NCI-H128 (cell line): ENCODE measurements around the gene TMOD2.
"Not testable (repeated sequence)": the region's sequence is repeated elsewhere in the genome, so short reads cannot be mapped to it uniquely, and the experiment has no call there.

Source experiments
- DNase-seq: peaks from one replicate; lab custom pipeline; 2025; ENCODE audit not compliant: unreplicated experiment; lab: John Stamatoyannopoulos, UW

TMOD2 gene

DNA sequence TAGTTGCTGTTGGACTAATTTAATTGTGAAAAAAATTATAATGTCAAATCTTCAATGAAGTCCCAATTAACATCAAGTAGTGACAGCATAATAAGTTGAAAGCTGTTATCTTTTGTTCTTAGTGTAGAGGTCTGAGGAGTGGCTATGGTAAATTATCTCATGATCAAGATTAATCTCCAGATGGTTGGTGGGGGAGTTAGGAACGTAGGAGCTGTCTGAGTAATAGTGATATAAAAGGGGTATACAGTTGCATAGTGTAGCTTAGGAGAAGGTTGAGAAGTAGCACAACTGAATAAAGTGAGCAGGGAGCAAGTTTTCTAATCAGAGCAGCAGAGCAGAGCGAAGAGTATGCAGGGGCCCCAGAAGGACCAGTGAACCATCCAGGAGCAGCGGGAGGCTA is 19.5 kb downstream of the TMOD2 start:
- DNase-seq = no peak

DNA sequence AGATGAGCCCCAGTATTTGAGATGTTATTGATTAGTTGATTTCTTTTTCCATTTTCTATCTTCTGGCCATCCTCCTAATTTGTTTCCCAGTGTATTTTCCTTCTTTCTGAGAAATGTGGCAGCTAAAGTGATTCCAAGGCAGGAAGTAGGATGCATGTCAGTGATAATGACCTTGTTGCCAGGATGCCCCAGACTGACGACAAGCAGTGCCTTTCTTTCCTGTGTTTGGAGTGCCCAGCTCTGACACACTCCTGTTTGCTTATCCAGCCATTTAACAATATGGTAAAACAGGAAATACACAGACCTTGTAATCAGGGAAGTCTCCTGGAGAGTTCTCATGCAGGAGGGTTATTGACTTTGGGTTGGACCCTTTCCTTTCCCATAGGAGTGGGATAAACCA is 20.4 kb downstream of the TMOD2 start:
- no peak for DNase-seq

DNA sequence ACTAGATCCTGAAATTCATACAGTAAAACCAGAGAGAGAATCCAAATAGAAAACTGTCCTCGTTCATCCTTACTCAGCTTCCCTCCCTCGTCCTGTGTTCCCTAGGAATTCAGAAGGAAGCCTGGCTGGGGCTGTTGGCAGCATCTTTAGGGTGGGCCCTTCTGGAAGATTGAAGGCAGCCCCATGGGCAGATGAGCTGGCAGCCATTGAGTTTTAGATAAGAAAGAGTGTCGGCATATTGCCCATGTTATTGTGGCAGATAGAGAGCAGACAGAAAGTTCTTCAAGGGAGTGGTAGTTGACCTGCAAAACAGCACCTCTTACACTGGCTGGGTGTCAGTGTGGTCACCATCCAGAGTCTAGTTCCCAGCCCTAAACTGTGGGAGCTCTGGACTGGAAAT is 23.5 kb downstream of the TMOD2 start:
- DNase-seq = no peak

DNA sequence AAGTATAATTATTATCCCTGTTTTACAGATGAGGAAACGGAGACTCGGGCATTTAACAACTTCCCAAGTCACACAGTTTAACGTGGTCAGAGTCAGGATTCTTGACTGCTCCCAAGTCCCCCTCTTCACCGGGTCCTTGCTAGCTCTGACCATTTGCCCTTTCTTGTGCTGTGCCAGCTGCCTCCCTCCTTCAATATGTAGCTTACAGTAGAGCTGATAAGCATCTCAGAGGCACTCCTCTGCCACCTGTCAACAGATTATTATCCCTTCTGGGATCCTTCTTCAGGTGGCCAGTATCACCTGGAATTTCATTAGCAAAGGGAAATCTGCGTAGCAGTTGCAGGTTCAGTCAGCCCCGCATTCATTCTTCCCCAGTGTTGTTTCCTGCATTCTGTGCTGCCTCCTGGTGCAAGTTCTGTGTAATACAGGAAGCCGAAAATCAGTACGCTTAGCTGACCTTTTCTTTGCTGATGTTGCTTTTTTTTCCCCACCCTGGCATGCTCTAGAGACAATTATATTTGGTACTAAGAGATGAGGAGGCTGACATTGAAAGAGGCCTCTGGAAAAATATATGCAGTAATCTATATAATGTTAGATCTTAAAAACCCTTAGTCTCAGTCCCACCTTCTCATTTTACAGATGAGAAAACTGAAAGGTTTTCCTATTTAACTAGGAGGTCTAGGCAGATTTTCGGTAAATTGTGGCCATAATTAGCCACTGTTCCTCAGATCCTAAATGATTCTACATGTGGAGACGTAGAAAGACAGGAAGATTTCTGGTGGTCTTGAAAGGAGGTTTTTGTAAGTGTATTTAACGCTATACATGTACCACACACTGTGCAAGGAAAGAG is 24.8 kb downstream of the TMOD2 start:
- DNase-seq = no peak

DNA sequence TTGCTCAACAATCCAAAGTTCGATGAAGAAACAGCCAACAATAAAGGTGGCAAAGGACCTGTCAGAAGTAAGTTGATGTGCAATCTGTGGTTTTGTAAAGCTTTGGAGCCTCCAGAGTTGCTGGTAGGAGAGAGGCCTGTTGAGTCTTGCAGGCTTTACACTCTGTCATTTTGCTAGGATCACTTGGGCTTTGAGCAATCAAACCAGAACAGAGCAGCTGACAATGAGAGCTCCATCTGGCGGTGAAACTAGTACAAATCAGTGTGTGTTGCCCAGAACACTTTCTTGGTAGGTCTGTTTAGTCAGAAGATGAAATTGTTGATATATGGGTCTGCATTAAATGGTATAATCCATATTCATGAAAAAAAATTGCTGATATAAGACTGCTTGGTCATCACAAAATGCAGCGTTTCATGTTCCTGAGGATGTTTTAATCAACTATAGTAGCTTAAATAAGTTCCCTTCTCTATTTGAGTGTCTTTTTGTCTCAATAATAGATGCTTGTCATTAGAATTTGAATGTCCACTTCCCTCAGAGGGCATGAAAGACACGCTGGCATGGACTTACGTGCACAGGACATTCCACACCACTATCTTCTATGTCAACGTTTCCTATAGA is 25.7 kb downstream of the TMOD2 start:
- DNase-seq = no peak

DNA sequence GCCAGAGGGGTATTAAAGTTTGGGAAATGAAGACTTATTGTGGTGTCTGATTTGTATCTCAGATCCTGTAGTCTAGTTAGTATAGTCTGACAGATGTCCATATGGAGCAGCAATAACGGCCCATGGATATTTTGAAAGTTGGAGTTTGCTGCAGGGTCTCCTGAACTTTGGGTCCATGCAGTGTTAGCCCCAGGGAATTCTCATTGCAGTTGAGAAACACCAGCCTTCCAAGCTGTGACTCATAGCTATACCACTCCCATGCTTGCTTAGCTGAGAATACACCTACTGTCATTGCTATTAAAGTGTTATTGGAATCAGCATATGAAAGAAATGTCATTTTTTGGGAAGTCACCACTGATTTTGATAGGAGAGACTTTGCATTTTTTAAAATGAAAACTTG is 29.2 kb downstream of the TMOD2 start:
- DNase-seq = no peak

DNA sequence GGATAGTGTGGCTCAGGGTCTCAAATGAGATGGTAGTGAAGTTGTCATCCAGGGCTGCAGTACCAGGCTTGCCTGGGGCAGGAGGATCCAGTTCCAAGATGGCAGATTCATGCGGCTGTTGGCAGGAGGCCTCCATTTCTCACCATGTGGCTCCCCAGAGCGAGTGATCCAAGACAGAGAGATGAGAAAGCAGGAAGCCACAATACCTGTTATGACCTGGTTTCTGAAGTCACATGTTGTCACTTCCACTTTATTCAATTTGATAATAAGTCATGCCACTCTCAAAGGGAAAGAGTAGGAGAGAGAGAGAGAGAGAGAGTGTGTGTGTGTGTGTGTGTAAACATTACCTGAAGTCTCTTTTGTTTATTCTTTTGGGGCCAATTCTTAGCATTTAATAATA is 30.1 kb downstream of the TMOD2 start:
- DNase-seq = no peak

DNA sequence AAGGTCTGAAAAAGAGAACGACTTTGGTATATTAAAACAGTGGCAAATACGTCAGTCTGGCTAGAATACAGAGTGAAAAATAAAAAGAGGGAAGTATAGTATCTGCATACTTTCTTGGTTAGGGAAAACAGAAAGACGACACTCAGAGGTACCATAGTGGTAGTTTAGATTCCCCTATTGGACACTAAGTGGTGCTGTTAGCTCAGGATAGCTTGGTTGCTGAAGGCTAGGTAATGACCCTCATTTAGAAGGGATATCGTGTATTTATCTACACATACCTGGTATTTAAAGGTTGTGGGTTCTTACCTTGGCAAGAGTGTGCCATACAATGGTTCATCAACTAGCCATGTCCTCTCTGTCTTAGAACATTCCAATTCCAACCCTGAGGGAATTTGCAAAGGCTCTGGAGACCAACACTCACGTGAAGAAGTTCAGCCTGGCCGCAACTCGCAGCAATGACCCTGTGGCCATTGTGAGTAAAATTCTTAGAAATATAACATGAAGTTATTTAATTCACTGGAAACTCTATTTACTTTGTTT is 31.0 kb downstream of the TMOD2 start:
- no peak for DNase-seq

DNA sequence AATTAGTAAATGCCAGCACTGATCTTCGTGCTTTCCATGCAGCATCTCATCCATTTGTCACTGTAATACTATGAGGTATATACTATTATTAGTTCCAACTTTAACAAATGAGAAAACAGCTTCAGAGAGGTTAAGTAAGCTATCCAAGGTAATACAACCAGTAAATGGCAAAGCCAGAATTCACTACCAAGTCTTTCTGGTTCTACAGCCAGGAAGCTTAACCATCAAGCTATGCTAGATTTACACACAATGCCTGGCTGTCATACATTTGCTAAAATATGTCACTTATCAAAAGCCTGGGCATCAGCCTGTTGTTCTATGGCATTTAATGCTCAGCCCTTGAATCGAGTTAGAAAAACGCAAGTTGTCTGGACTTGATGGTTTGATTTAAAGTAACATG is 32.6 kb downstream of the TMOD2 start:
- DNase-seq = no peak

DNA sequence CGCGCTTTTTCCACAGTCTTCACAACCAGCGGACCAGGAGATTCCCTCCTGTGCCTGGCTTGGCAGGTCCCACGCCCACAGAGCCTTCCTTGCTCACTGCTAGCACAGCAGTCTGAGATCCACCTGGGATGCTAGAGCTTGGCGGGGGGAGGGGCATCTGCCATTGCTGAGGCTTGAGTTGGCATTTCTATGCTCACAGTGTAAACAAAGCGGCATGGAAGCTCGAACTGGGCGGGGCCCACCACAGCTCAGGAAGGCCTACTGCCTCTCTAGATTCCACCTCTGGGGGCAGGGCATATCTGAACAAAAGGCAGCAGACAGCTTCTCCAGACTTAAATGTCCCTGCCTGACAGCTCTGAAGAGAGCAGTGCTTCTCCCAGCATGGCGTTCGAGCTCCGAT is 35.7 kb downstream of the TMOD2 start:
- DNase-seq = not testable (repeated sequence)

DNA sequence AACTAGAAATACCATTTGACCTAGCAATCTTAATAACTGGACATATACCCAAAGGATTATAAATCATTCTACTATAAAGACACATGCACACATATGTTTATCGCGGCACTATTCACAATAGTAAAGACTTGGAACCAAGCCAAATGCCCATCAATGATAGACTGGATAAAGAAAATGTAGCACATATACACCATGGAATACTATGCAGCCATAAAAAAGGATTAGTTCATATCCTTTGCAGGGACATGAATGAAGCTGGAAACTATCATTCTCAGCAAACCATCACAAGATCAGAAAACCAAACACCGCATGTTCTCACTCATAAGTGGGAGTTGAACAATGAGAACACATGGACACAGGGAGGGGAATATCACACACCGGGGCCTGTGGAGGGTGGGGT is 41.1 kb downstream of the TMOD2 start:
- DNase-seq = not testable (repeated sequence)

DNA sequence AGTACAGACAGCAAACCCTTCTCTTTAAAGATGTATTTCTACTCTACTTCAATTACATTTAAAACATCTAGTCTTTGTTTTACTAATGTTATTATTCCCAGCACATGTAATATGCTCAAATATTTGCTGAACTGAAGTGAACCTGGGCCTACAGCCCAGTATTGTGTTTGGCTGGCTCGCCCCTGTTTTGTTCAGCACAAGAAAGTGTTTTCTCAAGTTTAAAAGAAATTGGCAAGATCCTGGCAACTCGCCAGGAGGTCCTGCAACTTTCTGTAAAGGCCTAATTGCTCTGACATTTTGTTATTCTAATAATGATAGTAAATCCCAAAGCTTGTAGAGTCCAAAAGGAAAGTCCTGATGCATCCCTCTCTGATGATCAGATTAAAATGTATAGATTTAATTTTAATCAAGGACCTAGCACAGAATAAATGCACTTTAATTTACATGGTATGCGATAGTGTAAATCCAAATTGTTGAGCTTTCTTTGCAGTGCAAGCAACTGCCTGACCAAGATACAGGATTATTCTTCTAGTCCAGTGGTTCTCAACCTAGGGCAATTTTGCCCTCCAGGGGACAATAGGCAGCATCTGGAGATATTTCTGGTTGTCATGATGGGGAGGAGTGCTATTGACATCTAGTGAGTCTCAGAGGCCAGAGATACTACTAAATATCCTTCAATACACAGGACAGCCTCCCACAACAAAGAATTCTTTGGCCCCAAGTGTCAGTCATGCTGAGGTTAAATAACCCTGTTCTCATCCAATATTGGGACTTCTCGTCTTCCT is 42.3 kb downstream of the TMOD2 start:
- no peak for DNase-seq

DNA sequence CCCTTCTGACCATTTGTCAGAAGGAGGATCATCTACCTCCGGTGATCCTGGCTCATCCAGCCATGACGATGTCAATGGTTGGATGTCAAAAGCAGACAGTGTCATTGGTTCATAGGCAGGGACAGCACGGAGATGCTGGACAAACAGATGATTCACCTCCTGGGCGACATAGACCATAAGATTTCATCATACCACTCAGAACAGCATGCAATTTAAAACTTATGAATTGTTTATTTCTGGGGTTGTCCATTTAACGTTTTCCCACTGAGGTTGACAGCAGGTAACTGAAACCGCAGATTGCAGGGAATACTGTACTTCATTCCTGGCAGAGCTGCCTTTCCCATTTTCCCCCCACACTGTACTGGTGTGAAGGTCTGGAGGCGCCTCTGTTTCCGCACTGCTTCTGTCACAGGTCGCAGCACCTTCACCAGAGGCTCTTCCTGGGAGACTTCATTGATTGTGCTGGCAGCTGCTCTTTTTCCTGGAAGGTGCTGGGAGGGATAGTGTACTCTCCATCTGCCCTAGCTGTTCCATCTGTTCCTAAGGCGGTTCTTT is 45.5 kb downstream of the TMOD2 start:
- DNase-seq = no peak

DNA sequence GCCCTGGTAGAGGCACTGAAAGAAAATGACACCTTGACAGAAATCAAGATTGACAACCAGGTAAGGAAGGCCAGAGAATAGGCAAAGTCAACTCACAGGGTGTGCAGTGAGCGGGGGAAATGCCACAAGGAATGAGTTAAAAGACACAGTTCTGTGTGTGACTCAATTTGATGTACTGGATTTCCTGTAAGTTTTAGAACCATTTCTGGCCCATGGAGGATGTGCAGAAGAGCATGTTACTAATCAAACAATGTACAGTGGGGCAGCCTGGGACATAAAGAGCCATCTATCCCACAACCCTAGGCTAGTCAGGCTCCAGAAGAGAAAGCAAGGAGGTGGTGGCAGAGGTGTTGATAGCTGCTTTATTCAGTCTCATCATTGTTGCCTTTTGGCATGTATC is 46.9 kb downstream of the TMOD2 start:
- no peak for DNase-seq

DNA sequence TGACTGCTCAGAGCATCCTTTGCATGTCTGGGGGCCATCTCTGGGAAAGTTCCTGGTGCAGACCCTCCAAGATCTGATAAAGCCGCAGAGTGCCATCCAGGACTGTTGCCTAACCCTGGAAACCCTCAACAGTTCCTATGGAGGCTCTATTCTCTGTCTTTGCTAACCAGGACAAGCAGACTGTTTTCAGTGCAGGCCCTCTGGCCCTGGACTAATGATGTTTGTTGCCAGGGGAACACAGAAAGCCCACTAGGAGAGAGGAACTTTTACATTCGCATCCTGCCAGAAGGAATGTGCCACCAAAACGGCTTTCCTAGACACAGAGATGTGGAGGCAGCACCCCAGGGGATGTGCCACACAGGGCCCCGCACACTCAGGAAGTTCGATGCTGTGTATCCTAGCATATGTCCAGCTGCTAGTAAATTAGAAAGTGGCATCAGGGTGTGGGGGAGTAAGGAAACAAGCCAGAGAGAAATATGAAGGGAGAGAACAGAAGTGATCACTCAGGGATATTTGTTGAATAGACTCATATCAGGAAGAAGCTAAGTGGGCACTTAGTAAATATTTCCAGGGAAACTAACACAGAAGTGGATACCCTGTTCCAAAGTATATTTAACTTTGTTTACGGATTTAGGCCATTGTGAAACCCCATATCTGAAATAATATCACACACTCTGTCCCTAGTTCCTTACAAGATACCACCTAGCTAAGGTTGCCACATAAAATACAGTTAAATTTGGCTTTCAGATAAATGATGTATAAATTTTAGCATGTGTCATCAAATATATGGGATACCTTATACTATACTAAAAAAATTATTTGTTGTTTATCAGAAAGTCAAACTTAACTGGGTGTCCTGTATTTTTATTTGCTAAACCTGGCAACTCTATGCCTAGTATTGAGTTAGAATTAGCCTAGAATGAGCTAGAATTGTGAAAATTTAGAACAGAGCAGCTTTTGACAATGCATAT is 48.2 kb downstream of the TMOD2 start:
- DNase-seq = no peak

DNA sequence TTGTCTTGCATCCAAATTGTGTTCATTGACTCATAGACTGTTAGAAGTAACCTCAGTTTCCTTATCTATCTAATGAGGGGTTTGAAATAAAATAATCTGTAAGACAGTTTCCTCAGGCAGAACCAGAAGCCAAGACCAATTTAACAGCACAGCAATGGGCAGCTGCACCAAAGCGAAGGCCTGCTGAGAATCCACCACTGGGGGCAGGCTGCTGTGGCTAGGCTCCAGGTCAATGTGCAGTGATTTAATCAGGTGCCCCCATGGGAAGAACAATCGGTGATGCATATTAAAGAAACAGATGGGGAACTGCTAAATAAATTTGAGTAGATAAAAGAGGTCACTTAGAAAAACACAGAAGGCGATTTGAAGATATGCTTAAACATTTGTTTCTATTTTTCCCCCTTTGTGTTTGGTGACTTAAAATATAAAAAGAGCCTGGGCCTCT is 50.0 kb downstream of the TMOD2 start:
- no peak for DNase-seq

DNA sequence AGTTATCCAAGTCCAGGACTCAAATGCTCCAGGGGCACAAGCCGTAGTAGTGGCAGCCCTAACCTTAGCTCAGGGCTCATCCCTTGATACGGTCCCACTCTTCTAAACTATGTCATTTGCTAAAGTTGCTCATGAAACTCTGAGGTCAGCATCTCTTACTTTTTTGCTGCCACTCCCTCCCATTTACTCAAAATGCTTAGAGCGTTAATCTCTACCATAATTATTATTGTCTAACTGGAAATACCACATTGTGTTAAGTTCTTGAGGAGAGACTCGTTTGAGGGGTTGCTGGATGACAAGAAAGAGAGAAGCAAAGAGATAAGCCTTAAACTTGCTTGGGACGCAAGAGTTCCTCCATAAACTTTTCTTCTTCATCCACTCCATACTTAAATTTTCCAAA is 51.2 kb downstream of the TMOD2 start:
- no peak for DNase-seq

DNA sequence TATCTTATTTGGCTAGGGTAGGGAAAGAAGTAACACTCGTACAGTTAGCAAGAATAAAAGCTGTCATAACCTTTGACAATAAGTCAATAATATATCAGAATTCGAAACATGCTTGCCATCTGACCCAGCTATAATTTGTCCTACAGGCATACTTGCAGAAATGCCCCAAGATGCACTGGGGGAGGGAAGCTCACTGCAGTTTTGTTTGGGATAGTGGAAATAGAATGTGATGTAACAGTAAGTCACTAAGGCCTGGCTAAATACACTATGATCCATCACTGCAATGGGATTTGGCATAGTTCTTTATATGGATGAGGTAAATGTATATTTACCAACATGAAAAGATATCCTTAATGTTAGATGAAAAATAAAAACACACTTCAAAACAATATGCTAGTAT is 52.6 kb downstream of the TMOD2 start:
- no peak for DNase-seq

DNA sequence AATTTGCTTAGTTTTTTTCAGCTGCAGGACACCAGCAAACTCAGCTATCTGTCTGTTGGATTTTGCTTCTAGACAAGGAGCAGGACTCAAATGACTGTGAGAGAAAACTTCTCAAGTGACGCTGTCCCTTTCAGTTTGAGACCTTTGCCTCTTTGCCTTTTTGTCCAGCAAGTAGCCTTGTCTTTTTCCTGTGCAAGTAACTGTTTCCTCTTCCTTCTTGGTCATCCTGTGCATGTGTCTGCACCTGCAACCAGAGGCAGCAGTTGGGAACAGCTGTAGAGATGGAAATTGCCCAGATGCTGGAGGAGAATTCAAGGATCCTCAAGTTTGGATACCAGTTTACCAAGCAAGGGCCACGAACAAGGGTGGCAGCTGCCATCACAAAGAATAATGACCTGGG is 54.7 kb downstream of the TMOD2 start:
- no peak for DNase-seq

DNA sequence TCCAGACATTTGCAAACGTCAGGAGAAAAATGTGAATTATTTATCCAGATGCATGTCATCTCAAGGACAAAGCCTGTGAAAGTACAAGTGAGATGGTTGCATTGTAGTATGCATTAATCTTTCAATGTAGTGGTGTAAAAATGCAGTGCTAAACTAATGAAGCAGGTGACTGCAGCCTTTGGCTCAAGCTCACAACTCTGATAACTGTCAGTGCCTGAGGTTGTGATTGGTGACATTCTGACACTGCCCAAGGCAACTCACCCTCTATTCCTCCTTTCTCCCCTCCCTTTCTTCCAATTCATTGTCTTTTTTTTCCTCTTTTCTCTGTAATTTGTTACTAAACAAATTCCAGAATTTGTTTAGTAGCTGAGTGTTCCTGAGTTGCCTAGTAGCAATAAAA is 58.1 kb downstream of the TMOD2 start:
- DNase-seq = no peak
